Measurements from ENCODE around the gene RARS2.
A peak's percentile ranks its signal among the peaks of the same experiment; 100 is the strongest.

Gene RARS2, protein sequence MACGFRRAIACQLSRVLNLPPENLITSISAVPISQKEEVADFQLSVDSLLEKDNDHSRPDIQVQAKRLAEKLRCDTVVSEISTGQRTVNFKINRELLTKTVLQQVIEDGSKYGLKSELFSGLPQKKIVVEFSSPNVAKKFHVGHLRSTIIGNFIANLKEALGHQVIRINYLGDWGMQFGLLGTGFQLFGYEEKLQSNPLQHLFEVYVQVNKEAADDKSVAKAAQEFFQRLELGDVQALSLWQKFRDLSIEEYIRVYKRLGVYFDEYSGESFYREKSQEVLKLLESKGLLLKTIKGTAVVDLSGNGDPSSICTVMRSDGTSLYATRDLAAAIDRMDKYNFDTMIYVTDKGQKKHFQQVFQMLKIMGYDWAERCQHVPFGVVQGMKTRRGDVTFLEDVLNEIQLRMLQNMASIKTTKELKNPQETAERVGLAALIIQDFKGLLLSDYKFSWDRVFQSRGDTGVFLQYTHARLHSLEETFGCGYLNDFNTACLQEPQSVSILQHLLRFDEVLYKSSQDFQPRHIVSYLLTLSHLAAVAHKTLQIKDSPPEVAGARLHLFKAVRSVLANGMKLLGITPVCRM

DNA sequence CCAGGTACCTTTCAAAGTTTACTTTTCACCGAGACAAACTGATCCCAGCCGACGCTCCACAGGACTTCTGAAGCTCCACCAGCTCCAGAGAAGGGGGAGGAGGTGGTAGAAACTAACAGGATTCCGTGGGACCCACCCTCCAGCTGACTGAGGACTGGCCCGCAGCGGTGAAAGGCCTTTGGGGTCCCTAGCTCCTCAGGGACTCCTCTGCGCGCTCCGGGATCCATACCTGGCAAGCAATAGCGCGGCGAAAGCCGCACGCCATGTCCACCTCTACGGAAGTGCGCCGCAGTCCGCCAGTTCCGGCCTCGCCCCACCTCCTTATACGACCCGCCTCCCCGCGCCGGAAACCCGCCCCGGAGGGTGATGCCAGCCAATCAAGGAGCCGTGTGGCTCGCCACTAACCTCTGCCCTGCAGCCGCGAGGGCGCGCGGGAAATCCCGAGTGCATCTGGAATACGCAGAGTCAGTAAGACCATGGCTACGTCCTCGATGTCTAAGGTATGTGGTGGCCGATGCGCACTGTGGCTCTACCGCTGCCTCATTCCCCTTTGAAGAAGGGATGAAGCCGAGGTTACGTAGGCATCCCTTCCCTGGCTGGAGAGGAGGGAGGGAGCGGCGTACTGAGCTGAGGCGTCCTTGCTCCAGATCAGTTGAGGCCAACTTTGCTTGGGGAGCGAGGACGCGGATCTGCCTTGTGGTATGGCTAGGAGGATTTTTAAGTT is at the start of gene RARS2, which contains the start of gene ORC3:
RARS2 (minus strand) TSS at position 295 of the 724 bp plus-strand sequence; CDS start at position 265, 30 bp downstream.
ORC3 (plus strand) TSS at position 443 of the 724 bp plus-strand sequence; CDS start at position 477, 34 bp downstream.
- H3K27ac ChIP-seq, result peak within 1 kb of the TSS; percentile 78
- TF ChIP-seq, protein P1, sequence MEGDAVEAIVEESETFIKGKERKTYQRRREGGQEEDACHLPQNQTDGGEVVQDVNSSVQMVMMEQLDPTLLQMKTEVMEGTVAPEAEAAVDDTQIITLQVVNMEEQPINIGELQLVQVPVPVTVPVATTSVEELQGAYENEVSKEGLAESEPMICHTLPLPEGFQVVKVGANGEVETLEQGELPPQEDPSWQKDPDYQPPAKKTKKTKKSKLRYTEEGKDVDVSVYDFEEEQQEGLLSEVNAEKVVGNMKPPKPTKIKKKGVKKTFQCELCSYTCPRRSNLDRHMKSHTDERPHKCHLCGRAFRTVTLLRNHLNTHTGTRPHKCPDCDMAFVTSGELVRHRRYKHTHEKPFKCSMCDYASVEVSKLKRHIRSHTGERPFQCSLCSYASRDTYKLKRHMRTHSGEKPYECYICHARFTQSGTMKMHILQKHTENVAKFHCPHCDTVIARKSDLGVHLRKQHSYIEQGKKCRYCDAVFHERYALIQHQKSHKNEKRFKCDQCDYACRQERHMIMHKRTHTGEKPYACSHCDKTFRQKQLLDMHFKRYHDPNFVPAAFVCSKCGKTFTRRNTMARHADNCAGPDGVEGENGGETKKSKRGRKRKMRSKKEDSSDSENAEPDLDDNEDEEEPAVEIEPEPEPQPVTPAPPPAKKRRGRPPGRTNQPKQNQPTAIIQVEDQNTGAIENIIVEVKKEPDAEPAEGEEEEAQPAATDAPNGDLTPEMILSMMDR (conservative IDR thresholded peaks at IDR 0.05), result no peak
- TF ChIP-seq ZFX (IDR thresholded peaks at IDR 0.05), result no peak

DNA sequence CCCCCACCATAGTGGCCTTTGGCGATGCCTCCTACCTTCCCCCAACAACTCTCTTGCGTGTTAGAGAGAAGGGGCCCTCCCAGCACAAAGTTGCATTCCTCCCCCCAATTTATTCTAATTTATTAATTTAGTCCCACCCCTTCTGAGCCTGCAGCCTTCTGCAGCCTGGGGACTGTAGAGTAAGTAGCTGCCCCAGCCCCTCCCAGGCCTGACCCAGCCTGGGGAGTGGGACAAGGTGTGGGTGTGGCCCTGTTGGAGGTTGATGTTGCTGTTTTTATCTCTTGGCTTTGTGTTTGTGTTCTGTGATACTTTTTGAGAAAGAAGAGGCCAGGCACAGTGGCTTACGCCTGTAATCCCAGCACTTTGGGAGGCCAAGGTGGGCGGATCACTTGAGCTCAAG is 49.6 kb upstream of the RARS2 start:
- H3K27ac ChIP-seq, result no peak overlapping the region
- TF ChIP-seq ZFX (IDR thresholded peaks at IDR 0.05), result no peak
- TF ChIP-seq, protein P1 (conservative IDR thresholded peaks at IDR 0.05), result no peak

DNA sequence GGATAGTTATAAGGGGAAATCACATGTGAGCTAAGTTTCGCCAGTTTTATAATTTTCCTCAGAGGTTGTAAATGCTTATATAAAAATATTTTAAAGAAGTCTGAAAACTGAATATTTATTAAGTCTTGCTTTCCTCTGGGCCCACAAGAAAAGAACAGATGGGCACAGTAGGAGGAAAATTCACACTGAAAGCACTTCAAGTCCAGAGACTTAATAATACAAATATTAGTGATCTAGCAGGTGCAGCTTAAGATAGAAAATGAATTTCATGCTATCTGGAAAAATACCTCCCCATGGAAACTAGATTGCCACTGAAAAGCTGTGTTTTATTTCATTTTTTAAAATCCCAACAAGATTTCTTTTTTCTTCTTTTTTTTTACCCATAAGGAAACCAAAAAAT is 47.3 kb upstream of the RARS2 start:
- no peak overlapping the region for H3K27ac ChIP-seq
- TF ChIP-seq, protein P1 (conservative IDR thresholded peaks at IDR 0.05), result no peak
- TF ChIP-seq ZFX (IDR thresholded peaks at IDR 0.05), result no peak

DNA sequence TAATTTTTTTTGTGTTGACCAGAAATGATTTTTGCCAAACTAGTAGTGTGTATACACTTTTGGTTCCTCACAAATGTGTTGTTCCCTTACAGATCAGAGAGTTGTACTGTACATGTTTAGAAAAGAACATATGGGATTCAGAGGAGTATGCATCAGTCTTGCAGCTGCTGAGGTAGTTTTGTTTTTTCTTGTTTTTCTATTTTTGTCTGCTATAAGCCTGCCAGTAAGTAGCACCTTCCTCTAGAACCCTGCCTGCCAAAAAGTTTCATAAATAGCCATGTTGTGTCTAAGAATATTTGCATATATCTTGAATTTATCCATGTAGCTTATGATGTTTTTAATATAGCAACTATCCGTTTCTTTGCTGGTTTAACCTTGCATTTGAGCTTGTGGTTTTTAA is 46.5 kb upstream of the RARS2 start:
- no peak overlapping the region for H3K27ac ChIP-seq
- no peak for TF ChIP-seq ZFX (IDR thresholded peaks at IDR 0.05)
- TF ChIP-seq, protein P1 (conservative IDR thresholded peaks at IDR 0.05), result no peak

DNA sequence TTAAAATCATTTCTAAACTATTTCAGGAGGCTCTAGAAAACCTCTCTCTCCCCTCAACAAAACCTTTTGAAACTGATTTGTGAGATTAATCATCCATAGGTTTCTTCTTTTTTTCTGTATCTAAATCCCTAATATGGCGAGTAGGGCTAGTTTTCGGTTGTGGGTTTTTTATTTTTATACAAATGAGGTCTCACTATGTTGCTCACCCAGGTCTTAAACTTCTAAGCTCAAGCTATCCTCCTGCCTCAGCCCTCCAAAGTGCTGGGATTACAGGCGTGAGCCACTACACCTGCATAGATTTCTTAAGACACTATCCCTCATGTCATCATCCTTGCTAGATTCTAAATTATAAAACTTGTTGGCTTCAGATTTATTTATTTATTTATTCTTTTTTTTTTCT is 44.1 kb upstream of the RARS2 start:
- no peak for TF ChIP-seq ZFX (IDR thresholded peaks at IDR 0.05)
- TF ChIP-seq, protein P1 (conservative IDR thresholded peaks at IDR 0.05), result no peak
- no peak overlapping the region for H3K27ac ChIP-seq

DNA sequence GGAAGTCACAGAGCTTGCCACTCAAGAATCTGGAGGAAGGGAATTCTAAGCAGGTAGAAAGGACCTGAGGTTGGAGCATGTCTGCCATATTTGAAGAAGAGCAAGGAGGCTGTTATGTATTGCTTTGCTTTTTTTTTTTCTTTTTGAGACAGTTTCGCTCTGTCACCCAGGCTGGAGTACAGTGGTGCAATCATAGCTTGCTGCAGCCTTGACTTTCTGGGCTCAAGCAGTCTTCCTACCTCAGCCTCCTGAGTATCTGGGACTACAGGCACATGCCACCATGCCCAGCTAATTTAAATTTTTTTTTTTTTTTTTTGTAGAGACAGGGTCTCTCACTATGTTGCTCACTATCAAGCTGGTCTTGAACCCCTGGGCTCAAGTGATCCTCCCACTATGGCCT is 41.0 kb upstream of the RARS2 start:
- TF ChIP-seq ZFX (IDR thresholded peaks at IDR 0.05), result no peak
- TF ChIP-seq, protein P1 (conservative IDR thresholded peaks at IDR 0.05), result no peak
- H3K27ac ChIP-seq, result no peak overlapping the region

DNA sequence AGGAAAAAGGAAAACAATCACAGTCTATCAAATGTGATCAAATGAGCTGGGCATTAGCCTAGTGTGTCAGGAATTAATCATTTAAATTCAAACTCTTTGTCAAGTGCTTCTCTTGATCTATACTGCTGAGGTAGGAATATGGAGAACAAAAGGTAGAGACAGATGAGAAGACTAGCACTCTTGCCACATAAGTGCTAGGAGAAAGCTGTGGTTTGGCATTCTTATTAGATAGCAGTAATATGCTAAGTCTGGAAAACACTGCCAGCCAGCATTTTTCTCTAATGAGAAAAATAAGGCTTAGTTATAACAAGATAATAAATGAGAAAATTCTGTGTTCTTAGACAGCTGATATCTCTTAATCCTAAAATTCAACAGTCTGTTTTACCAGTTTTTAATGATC is 39.1 kb upstream of the RARS2 start:
- no peak for TF ChIP-seq ZFX (IDR thresholded peaks at IDR 0.05)
- TF ChIP-seq, protein P1 (conservative IDR thresholded peaks at IDR 0.05), result no peak
- H3K27ac ChIP-seq, result no peak overlapping the region

Data from C4-2B (cell line).